ENCODE results near the gene REXO5.

DNA sequence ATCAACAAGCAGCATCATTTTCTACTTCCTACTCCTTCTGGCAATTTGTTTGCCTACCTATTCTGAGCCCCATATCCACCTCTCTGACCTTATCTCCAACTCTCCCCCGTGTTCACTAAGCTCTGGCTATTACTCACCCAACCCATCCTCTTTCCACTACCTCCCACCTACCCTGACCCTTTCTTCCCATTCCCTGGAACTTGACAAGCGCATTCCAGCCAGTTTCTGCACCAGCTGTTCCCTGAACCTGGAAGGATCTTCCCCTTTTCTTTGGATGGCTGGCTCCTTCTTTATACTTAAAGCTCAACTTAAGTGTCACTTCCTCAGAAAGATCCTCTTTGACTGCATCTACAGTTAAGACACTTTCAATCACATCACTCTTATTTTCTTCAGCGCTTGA is 91.6 kb downstream of the REXO5 start:
- TF ChIP-seq POLR2AphosphoS5 (IDR thresholded peaks at IDR 0.05; ENCODE audit: low read depth, low read length) = no peak
- TF ChIP-seq, protein P1, sequence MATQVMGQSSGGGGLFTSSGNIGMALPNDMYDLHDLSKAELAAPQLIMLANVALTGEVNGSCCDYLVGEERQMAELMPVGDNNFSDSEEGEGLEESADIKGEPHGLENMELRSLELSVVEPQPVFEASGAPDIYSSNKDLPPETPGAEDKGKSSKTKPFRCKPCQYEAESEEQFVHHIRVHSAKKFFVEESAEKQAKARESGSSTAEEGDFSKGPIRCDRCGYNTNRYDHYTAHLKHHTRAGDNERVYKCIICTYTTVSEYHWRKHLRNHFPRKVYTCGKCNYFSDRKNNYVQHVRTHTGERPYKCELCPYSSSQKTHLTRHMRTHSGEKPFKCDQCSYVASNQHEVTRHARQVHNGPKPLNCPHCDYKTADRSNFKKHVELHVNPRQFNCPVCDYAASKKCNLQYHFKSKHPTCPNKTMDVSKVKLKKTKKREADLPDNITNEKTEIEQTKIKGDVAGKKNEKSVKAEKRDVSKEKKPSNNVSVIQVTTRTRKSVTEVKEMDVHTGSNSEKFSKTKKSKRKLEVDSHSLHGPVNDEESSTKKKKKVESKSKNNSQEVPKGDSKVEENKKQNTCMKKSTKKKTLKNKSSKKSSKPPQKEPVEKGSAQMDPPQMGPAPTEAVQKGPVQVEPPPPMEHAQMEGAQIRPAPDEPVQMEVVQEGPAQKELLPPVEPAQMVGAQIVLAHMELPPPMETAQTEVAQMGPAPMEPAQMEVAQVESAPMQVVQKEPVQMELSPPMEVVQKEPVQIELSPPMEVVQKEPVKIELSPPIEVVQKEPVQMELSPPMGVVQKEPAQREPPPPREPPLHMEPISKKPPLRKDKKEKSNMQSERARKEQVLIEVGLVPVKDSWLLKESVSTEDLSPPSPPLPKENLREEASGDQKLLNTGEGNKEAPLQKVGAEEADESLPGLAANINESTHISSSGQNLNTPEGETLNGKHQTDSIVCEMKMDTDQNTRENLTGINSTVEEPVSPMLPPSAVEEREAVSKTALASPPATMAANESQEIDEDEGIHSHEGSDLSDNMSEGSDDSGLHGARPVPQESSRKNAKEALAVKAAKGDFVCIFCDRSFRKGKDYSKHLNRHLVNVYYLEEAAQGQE (IDR thresholded peaks at IDR 0.05; ENCODE audit: insufficient read depth in 1 of 2, low read depth in 2 of 2, low read length in 2 of 2) = no peak
- TF ChIP-seq TAF1 (IDR thresholded peaks at IDR 0.05; ENCODE audit: borderline replicate concordance, insufficient read depth, low read length) = no peak

All from PFSK-1 (cell line).